ENCODE measurements around the gene IL1A. TPM values are rescaled to one million over a fixed set of nuclear protein-coding genes. Genes with fewer than 3 reads are reported as not detected.

Gene IL1A
- total RNA-seq, 1 donor from 2014 or later, result not detected

DNA sequence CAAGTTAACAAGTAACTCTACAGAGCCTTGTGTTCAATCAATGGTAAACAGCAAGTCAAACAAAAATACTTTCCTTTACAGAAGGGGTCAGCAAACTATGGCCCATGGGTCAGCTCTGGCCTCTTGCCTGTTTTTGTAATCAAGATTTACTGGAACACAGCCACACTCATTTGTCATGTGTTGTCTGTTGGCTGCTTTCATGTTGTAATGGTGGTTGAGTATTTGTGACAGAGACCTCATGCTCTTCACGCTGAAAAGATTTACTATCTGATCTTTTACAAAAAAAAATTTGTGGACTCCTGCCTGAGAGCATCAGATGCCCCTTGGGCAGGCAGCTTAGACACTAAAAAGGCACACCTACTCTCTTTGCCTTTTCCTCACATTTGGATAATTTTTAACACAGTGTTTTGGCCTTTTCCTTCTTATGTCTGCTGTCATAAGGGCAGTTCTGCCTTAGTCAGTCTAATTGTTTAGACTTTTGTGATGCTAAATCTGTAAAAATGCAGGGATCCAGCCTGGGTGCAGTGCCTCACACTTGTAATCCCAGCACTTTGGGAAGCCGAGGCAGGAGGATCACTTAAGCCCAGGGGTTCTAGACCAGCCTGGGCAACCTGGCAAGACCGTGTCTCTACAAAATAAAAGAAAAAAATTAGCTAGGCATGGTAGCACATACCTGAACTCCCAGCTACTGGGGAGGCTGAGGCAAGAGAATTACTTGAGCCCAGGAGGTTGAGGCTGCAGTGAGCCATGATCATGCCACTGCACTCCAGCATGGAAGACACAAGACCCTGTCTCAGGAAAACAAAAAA, 34.0 kb upstream of the IL1A start:
- DNase-seq (ENCODE audit: low spot score), result no peak

DNA sequence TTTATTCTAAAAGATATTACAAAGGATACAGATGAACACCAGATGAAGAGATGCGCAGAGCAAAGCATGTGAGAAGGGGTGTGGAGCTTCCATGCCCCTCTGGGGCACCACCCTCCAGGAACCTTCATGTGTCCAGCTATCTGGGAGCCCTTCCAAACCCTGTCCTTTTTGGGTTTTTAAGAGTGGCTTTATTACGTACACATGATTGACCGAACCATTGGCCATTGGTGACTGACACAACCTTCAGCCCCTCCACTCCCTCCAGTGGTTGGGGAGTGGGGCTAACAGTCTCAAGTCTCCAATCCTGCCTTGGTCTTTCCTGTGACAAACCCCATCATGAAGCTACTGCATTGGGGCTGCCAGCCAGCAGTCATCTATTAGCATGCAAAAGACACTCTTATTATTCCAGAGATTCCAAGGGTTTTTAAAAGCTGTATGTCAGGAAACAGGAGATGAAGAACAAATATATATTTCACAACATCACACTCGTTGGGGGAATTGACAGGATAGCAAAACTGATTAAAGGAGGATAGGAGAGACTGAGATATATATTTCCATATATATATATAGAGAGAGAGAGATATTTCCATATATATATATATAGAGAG, 32.9 kb upstream of the IL1A start:
- no peak for DNase-seq (ENCODE audit: low spot score)

GRCh38 chr2:112814278-112814677, 30.0 kb upstream of the IL1A start:
- no peak for DNase-seq (ENCODE audit: low spot score)

- DNase-seq (ENCODE audit: low spot score), result no peak
These were observed 29.1 kb upstream of the IL1A start for GRCh38 chr2:112813280-112813966.

GRCh38 chr2:112812318-112813267, 28.3 kb upstream of the IL1A start:
- no peak for DNase-seq (ENCODE audit: low spot score)

GRCh38 chr2:112811841-112812306, 27.6 kb upstream of the IL1A start:
- no peak for DNase-seq (ENCODE audit: low spot score)

DNA sequence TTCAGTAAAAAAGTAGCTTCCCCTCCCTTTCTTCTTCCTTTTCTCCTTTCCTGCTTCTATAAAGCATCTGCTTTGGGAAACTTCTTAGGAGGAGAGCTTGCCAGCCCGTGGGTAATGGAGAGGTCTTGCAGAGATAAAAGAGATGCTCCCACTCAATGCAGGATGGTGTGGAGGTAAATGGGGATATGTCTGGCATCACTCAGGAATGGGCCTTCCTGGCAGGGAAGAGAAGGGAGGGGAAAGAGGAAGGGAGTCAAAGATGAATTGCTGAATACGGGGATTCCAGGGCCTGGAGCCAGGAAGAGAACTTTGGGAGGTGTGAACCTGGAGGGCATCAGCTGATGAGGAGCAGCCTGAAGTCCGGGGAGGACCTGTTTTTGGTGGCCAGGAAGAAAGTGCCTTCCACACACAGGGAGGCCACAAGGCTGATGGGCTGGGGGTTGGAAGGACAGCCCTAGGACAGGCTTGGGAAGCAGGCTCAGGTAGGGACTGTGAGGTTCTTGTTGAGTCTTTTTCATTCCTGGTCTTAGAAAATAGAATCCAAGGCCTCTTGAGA, 27.1 kb upstream of the IL1A start:
- no peak for DNase-seq (ENCODE audit: low spot score)

DNA sequence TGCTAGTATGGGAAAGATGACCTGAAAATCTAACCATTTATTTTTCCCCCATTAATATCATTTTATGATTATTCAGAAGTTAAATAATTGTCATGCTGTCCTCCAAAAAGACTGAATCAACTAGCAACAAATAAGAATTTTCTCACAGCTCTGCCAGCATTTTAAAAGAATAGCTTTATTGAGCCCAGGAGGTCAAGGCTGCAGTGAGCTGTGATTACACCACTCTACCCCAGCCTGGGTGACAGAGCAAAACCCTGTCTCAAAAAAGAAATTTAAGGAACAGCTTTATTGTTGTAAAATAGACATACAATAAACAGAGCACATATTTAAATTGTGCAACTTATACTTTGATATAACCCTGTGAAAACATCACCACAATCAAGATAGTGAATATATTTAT, 24.8 kb upstream of the IL1A start:
- no peak for DNase-seq (ENCODE audit: low spot score)

DNA sequence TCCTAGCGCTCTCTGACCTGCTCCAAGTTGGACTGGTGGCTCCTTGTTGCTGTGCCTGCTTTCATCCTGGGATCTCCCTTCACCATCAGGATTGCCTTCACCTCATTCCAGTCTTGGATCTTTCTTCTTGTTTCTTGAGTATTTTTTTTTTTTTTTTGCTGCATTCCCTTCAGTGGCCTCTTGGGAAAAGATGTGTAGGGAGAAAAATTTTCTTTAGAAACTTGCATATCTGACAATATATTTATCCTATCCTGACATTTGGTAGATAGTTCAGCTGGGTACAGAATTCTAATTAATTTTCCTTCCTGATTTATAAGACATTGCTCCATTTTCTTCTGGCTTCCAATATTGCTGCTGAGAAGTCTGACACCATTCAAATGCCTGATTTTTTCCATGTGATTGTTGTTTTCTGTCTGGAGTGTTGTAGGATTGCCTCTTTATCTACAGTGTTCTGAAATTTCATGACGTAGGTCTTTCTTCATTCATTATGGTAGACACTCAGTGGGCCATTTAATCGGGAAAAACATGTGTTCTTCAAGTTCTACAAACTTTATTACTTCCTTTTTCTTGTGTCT, 23.0 kb upstream of the IL1A start:
- no peak for DNase-seq (ENCODE audit: low spot score)

DNA sequence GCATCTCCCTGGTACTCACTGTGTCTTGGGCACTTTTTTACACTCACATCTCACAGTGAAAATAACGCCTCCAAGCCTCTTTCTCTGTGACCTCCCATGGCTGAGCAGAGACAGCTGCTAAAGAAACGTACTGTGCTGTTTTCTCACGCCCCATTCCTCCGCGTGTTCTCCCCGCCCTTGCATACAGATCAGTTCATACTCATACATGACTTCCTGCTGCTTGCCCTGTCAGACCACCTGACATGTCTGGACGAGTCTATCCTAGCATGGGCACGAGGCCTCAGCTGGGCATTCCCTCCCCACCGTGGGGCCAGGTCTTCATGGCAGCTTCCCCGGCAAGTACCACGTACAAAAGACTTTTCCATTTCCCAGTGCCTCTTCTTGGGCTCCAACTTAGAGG, 21.2 kb upstream of the IL1A start:
- no peak for DNase-seq (ENCODE audit: low spot score)

DNA sequence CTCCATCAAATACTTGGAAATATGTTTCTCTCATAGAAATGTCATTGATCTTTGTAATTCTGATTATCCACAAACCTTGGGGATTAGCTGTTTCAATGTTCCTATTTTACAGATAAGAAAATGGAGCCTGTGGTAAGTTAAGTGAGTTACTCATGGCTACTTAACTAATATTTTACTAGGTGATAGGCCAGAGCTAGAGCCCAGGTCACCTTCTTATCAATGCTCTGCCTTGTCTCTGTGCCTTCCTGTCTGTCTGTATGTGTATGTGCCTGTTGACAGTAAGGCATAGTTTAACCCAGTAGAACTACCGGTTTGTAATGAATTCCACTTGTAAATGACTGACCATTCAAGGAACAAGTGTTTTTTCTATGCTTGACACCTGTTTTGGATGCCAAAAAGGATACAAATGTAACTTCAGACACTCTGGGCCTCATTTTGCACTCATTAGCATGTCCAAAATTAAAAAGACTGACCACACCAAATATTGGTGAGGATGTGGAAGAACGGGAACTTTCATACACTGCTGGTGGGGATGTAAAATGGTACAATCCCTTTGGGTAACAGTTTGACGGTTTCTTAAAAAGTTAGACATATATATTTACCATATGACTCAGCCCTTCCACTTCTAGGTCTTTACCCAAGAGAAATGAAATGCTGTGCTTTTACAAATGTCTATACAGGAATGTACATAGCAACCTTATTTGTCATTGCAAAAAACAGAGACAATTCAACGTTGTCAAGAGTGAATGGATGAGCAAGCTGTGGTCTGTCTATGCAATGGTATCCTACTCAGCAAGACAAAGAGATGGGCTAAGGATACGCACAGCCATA, 19.6 kb upstream of the IL1A start:
- DNase-seq (ENCODE audit: low spot score), result no peak

- no peak for DNase-seq (ENCODE audit: low spot score)
These were observed 16.7 kb upstream of the IL1A start for GRCh38 chr2:112800881-112801583.

DNA sequence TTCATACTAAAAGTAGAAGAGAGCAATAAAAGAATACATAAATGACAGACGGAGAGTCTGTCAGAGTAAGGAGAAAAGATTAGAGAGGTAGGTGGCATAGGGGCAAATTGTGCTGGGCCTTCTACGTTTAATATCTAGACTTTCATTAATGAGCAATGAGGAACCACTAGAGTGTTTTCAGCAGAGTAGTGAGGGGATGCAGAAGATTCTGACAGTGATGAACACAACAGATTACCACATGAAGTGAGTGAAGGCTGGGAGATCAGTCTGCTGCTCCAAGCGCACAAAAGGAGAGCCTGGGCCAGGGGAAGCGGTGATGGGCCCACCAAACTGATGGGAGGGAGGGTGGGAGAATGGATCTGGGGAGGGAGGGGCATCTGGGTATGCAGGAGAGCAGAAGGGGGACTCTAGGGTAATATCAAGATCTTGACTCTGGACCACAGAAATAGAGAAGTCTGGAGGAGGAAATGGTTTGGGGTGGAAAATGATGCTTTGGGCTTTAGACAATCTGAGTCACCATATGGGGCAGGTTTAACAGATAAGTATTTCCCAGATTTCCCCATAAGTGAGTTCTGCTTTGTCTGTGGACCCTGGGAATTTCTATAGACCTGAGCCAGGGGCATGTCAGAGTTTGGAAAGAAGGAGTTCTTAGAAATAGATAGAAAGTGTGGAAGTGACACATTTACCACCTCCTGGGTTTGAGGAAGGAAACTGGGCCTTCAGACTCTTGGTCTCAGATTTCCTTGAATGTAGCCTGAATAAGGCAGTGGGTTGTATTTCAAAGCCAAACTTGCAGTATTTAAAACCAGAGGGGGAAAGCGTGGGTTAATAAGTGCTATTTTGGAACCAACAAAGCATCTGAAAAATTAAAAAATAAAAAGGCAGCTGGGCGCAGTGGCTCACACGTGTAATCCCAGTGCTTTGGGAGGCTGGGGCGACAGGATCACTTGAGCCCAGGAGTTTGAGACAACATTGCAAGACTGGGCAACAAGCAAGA, 15.0 kb upstream of the IL1A start:
- no peak for DNase-seq (ENCODE audit: low spot score)

DNA sequence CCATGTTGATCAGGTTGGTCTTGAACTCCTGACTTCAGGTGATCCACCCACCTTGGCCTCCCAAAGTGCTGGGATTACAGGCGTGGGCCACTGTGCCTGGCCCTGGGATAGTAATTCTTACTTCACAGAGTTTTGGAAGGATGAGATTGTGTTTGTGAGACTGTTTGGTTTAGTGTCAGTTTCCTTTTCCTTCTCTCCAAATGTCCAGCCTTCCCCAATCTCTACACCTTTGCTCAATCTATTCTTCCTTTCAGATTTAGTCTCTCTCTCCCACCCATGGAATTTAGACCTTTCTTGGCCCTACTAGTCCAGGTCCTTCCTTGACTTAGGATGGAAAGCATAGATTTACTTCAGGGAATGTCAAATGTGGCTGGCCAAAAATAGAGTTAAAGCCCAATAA, 12.2 kb upstream of the IL1A start:
- DNase-seq (ENCODE audit: low spot score), result no peak

DNA sequence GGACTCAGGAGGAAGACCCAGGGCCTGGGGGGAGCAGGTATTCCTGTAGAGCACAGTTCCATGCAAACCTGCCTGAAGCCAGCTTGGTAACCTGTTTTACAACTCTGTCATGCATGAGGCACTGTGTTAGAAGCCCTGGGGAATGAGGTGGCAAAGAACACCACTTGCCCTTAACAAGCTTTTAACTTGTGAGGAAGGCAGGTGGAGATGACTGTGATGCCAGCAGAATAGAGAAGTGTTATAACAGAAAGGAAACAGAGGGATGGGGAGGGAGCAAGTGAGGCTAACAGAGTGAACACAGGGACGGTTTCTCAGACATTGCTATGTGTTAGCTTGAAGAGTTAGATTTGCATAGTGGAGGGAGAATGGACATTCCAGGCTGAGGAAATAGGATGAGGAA, 11.5 kb upstream of the IL1A start:
- no peak for DNase-seq (ENCODE audit: low spot score)

- DNase-seq (ENCODE audit: low spot score), result no peak
These were observed 10.5 kb upstream of the IL1A start for GRCh38 chr2:112794841-112795240.

DNA sequence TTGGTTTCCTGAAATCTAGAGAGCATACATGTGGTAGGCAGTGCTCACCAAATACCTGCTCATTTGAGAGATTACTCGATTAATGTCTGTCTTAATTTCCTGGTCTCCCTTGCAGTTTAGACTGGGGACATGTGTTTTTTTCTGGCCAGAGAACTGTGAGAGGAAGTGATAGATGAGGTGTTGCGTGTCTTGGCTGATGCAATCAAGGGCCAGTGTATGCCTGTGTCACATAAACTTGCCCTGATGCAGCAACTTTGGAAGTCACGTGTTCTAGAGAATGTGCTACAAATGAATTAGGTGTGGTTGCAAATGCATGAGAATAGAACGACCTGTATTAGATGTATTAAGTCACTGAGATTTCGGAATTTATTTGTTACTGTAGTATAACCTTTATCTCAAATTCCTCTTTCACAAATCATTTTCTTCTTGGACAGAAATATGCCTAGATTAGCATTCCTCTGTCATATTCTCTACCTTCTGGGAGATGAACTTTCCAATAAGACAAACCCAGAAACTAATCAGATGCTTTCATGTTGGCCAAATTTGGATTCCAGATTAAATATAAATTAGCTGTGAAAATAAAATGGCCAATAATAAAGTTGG, 9.9 kb upstream of the IL1A start:
- no peak for DNase-seq (ENCODE audit: low spot score)
